TTC549 (cell line): ENCODE data around the gene PRKD3.
"Not testable (repeated sequence)": the region's sequence is repeated elsewhere in the genome, so short reads cannot be mapped to it uniquely, and the experiment has no call there.

Experiments used
- FAIRE-seq: peaks from 2 replicates; lab custom pipeline; 2012; peaks lifted over from hg19 to GRCh38; lab: Jason Lieb, UNC

The PRKD3 gene

DNA sequence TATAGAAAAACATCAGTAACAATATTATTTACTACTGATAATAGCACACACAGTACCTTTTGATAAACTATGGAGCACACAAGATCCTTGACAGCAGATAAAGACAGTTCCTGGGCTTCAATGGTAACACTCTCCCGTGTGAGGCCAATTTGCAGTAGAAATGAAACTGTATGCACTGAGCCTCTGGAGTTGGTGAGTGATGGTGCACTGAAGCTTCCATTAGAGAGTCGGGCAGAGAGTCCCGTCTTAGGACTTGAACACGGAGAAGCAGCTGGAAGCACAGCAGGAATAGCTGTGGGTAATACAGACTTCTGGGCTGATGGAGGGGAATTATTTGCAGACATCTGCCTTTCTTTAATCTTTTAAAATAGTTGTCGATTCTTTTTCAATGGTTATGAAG lies 8.5 kb downstream of the PRKD3 start:
- no peak for FAIRE-seq

DNA sequence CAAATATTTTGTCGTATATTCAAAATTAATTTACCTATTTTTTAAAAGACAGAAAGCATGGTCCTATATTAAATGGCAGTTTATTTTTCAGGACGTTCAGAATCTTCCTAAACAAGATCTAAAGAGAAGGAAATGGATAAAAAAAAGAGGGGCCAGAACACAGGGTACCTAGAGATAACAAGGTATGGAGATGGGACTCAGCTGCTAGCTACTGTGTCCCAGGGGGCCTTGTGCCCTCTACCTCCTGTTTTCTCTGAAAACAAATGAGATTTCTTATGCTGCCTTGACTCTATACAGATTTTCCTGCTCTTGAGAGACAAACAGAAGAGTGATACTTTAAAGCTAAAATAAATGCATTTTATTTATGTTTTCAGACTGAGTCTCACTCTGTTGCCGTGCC lies 9.3 kb downstream of the PRKD3 start:
- no peak for FAIRE-seq

- FAIRE-seq = no peak
Measured at GRCh38 chr2:37307500-37307899, 17.1 kb downstream of the PRKD3 start.

DNA sequence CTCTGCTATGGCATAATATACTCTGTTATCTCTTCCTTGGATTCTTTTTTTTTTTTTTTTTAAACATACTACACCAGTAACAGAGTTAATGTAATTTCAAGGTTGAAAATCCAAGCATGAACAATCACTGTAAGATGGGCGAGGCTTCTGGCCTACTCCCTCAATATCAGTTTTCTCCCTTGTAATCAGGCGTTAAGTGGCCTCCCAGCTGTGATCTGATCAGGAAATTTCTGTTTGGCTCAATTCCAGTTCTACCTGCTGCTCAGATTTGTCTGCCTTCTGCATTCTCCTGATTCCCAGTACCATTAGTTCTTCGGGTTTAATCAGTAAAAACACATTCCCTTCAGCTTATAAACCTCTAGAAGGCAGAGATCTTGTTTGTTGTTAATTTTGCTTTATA lies 18.6 kb downstream of the PRKD3 start:
- FAIRE-seq = no peak

DNA sequence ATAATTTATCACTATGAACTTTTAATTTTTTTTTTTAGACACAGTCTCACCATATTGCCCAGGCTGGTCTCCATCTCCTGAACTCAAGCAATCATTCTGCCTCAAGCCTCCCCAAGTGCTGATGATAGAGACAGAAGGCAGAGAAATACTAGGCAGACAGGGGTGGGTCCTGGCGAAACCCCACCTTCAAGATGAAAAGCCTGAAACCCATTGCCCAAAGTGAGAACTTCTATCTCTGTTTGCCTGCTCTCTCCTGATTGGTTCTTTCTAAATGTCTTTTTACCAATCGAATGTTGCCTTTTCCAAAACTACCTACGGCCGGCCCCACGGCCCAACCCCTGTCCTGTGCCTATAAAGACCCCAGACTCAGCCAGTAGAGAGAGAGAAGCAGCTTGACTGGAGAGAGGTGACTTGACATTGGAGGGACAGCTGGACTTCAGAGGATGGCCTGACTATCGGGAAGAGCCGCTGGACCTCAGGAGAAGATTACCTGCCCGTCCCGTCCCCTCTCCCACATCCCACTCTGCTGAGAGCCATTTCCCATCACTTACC lies 21.9 kb downstream of the PRKD3 start:
- FAIRE-seq = no peak

- FAIRE-seq = no peak
Measured at GRCh38 chr2:37301408-37301807, 23.2 kb downstream of the PRKD3 start.

DNA sequence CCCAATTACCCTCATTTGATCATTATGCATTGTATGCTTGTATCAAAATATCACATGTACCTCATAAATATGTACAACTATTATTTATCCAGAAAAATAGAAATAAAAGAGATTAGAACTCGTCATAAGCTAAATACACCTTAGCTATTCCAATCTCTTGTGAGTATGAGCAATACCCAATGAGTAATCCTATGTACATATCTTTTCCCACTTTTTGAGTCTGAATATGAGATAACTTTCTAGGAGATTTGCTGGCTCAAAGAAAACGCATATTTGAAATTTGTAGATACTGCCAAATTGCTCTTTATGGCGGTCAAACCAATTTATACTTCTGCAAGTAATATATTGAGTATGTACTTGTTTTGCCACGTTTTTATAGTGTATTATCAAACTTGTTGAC lies 24.1 kb downstream of the PRKD3 start:
- FAIRE-seq = peak; percentile 63

DNA sequence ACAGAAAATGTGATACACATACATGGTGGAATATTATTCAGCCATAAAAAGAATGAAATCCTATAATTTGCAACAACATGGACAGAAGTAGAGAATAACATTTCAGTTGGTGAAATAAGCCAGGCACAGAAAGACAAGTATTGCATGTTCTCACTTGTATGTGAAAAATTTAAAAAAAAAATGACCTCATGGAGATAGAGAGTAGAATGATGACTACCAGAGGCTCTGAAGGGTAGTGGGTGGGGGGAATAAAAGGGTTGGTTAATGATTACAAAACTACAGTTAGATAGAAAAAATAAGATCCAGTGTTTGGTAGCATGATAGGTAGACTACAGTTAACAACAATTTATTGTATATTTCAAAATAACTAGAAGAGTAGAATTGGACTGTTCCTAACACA lies 24.5 kb downstream of the PRKD3 start:
- no peak for FAIRE-seq

- no peak for FAIRE-seq
Measured at GRCh38 chr2:37297632-37298031, 27.0 kb downstream of the PRKD3 start.

GRCh38 chr2:37295469-37296073 lies 29.1 kb downstream of the PRKD3 start:
- no peak for FAIRE-seq

DNA sequence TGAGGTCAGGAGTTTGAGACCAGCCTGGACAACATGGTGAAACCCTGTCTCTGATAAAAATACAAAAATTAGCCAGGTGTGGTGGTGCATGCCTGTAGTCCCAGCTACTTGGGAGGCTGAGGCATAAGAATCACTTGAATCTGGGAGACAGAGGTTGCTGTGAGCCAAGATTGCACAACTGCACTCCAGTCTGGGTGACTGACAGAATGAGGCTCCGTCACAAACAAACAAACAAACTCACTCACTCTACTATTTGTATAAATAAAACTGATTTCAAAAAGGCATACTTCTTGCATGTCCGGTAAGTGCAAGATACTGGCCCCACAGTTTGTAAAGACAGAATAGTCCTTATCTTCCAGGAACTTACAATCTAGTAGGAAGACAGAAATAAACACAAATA lies 29.8 kb downstream of the PRKD3 start:
- FAIRE-seq = not testable (repeated sequence)

DNA sequence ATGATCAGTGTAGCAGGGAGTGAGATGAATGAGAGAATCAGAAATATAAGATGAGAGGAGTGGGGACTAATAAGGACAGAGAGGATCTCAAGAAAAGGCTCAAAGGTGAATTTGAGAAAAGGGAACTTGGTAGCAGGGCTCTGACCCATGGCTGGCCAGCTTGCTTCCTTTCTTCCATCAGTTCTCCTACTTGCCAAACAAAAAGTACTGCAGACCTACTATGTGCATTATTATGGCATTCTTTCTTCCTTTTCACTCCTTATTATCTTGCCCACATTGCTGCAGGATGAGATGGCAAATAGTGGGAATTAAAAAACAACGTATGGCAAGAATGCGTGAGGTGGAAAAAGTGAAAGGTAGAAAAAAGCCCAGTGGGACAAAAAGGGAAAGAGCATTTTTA lies 33.0 kb downstream of the PRKD3 start:
- FAIRE-seq = no peak

- FAIRE-seq = no peak
Measured at GRCh38 chr2:37287966-37288365, 36.7 kb downstream of the PRKD3 start.

DNA sequence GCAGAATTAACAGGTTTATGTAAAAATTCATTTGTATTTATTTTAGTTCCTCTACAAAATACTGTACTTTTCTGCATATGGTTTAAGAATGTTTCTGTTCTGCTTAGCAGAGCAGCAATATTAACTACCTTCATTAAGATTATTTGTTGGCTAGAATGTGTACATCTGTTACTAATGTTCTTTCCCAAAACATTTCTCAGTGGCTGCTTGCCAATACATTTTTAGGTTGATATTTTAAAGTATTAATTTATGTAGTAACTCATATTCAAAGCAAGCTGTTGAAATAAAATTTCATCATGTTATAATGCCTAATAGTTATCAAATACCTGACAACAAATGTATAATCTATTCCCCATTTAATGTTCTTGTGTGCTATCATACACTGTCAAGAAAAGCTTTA lies 40.3 kb downstream of the PRKD3 start:
- no peak for FAIRE-seq

- FAIRE-seq = no peak
Measured at GRCh38 chr2:37283207-37283606, 41.4 kb downstream of the PRKD3 start.

- no peak for FAIRE-seq
Measured at GRCh38 chr2:37282746-37283145, 41.9 kb downstream of the PRKD3 start.

- FAIRE-seq = no peak
Measured at GRCh38 chr2:37281916-37282315, 42.7 kb downstream of the PRKD3 start.

- FAIRE-seq = no peak
Measured at GRCh38 chr2:37276291-37276690, 48.3 kb downstream of the PRKD3 start.
